SK-N-SH treated with all-trans-retinoic acid at 6 μM for 48 hours (cell line): Measurements from ENCODE around the gene OPN4.

Experiments used
- ATAC-seq: fragments of 200-7000 bp; cut with Tn5 transposase; 3 replicates; pipeline ENCODE4 v1.9.1; 2020; ENCODE audit warnings: mild to moderate bottlenecking, moderate library complexity
- ARNTL ChIP-seq: fragments of 450-650 bp; formaldehyde crosslinking; IDR thresholded peaks from 2 replicates; pipeline ENCODE4 v1.5.0; 2020; ENCODE audit warnings: low read depth, mild to moderate bottlenecking, moderate library complexity, borderline replicate concordance
- BACH2 ChIP-seq: fragments of 250-450 bp; sonication (Bioruptor Pico); IDR thresholded peaks from 2 replicates; pipeline ENCODE4 v1.9.0; 2021; ENCODE audit warnings: mild to moderate bottlenecking, borderline replicate concordance
- CREB5 ChIP-seq: fragments of 250-450 bp; sonication (Bioruptor Pico); IDR thresholded peaks from 2 replicates; pipeline ENCODE4 v1.5.1; 2020; ENCODE audit warnings: low read depth, mild to moderate bottlenecking, moderate library complexity
- CSDC2 ChIP-seq: fragments of 250-450 bp; sonication (Bioruptor Pico); IDR thresholded peaks from 2 replicates; pipeline ENCODE4 v1.5.0; 2020; ENCODE audit warnings: mild to moderate bottlenecking, moderate library complexity
- CSRNP3 ChIP-seq: fragments of 250-450 bp; sonication (Bioruptor Pico); IDR thresholded peaks from 2 replicates; pipeline ENCODE4 v1.5.1; 2021; ENCODE audit warnings: mild to moderate bottlenecking, moderate library complexity
- ESRRG ChIP-seq: fragments of 250-450 bp; sonication (Bioruptor Pico); IDR thresholded peaks from 2 replicates; pipeline ENCODE4 v1.6.1; 2021; ENCODE audit warnings: mild to moderate bottlenecking
- GLIS3 ChIP-seq: fragments of 250-450 bp; sonication (Bioruptor Pico); IDR thresholded peaks from 2 replicates; pipeline ENCODE4 v1.5.0; 2020; ENCODE audit warnings: mild to moderate bottlenecking, moderate library complexity
- ISL1 ChIP-seq: fragments of 250-450 bp; sonication (Bioruptor Pico); IDR thresholded peaks from 2 replicates; pipeline ENCODE4 v2.1.2; 2022; ENCODE audit warnings: mild to moderate bottlenecking, moderate library complexity
- PATZ1 ChIP-seq: fragments of 250-450 bp; sonication (Bioruptor Pico); IDR thresholded peaks from 2 replicates; pipeline ENCODE4 v1.8.0; 2020; ENCODE audit warnings: mild to moderate bottlenecking, moderate library complexity, borderline replicate concordance
- PPARA ChIP-seq: fragments of 250-450 bp; sonication (Bioruptor Pico); IDR thresholded peaks from 2 replicates; pipeline ENCODE4 v1.5.0; 2020; ENCODE audit warnings: mild to moderate bottlenecking, borderline replicate concordance
- RARB ChIP-seq: fragments of 250-450 bp; sonication (Bioruptor Pico); IDR thresholded peaks from 2 replicates; pipeline ENCODE4 v1.8.0; 2021; ENCODE audit warnings: mild to moderate bottlenecking, moderate library complexity
- SNAI2 ChIP-seq: fragments of 250-450 bp; sonication (Bioruptor Pico); IDR thresholded peaks from 2 replicates; pipeline ENCODE4 v1.5.0; 2020; ENCODE audit warnings: mild to moderate bottlenecking, moderate library complexity
- TCF4 ChIP-seq: fragments of 250-450 bp; sonication (Bioruptor Pico); IDR thresholded peaks from 2 replicates; pipeline ENCODE4 v1.8.0; 2021; ENCODE audit warnings: mild to moderate bottlenecking, moderate library complexity, borderline replicate concordance
- TOX ChIP-seq: fragments of 250-450 bp; sonication (Bioruptor Pico); IDR thresholded peaks from 2 replicates; pipeline ENCODE4 v1.8.0; 2021; ENCODE audit warnings: mild to moderate bottlenecking, moderate library complexity, borderline replicate concordance
- TSHZ2 ChIP-seq: fragments of 250-450 bp; sonication (Bioruptor Pico); IDR thresholded peaks from 2 replicates; pipeline ENCODE4 v1.5.0; 2020; ENCODE audit warnings: mild to moderate bottlenecking, moderate library complexity
- ZC3H10 ChIP-seq: fragments of 250-450 bp; sonication (Bioruptor Pico); IDR thresholded peaks from 2 replicates; pipeline ENCODE4 v1.5.1; 2021; ENCODE audit warnings: mild to moderate bottlenecking, moderate library complexity
- ZFP3 ChIP-seq: fragments of 250-450 bp; sonication (Bioruptor Pico); IDR thresholded peaks from 2 replicates; pipeline ENCODE4 v1.5.0; 2020; ENCODE audit warnings: mild to moderate bottlenecking, moderate library complexity
- ZFP30 ChIP-seq: fragments of 450-650 bp; formaldehyde crosslinking; IDR thresholded peaks from 2 replicates; pipeline ENCODE4 v1.5.0; 2022; ENCODE audit warnings: mild to moderate bottlenecking, moderate library complexity
- ZNF565 ChIP-seq: fragments of 450-650 bp; formaldehyde crosslinking; conservative IDR thresholded peaks from 2 replicates; pipeline ENCODE4 v1.5.0; 2020; ENCODE audit warnings: low read depth, mild to moderate bottlenecking, moderate library complexity
- ZNF8 ChIP-seq: fragments of 450-650 bp; formaldehyde crosslinking; IDR thresholded peaks from 2 replicates; pipeline ENCODE4 v1.5.0; 2020; ENCODE audit warnings: mild to moderate bottlenecking, moderate library complexity

The OPN4 gene

GRCh38 chr10:86665218-86665607 lies 10.9 kb downstream of the OPN4 start:
- ATAC-seq: no peak
- TF ChIP-seq CSRNP3 (no peak), PATZ1 (CRISPR knock-in tag) (no peak), ZFP30 (CRISPR knock-in tag) (no peak), ISL1 (no peak), PPARA (CRISPR knock-in tag) (no peak), RARB (no peak), ZFP3 (CRISPR knock-in tag) (no peak), ZNF8 (no peak), TCF4 (CRISPR knock-in tag) (no peak)

- TF ChIP-seq PATZ1 (CRISPR knock-in tag): no peak
- TF ChIP-seq TCF4 (CRISPR knock-in tag): no peak
- no peak for TF ChIP-seq CREB5 (CRISPR knock-in tag)
- no peak for TF ChIP-seq GLIS3 (CRISPR knock-in tag)
- no peak for TF ChIP-seq SNAI2 (CRISPR knock-in tag)
- TF ChIP-seq ZFP3 (CRISPR knock-in tag): no peak
- TF ChIP-seq BACH2: no peak
- TF ChIP-seq ZNF8: no peak
- TF ChIP-seq CSRNP3: no peak
- no peak for TF ChIP-seq ZNF565
- no peak for TF ChIP-seq RARB
- no peak for TF ChIP-seq ARNTL (CRISPR knock-in tag)
- TF ChIP-seq ZFP30 (CRISPR knock-in tag): no peak
- TF ChIP-seq ZC3H10 (CRISPR knock-in tag): no peak
- TF ChIP-seq PPARA (CRISPR knock-in tag): no peak
- TF ChIP-seq CSDC2 (CRISPR knock-in tag): no peak
- TF ChIP-seq ESRRG (CRISPR knock-in tag): no peak
- no peak for ATAC-seq
Observed at GRCh38 chr10:86665868-86666267, 11.5 kb downstream of the OPN4 start.

- no peak for TF ChIP-seq ESRRG (CRISPR knock-in tag)
- no peak for TF ChIP-seq CREB5 (CRISPR knock-in tag)
- TF ChIP-seq PATZ1 (CRISPR knock-in tag): no peak
- no peak for TF ChIP-seq ZNF8
- no peak for TF ChIP-seq TSHZ2
- no peak for TF ChIP-seq GLIS3 (CRISPR knock-in tag)
- no peak for TF ChIP-seq RARB
- no peak for TF ChIP-seq TCF4 (CRISPR knock-in tag)
- no peak for TF ChIP-seq TOX (CRISPR knock-in tag)
- ATAC-seq: no peak
Observed at GRCh38 chr10:86666538-86666937, 12.2 kb downstream of the OPN4 start.
